Measurements from ENCODE around the gene NUDT10.

- TF ChIP-seq CTCF (IDR thresholded peaks at IDR 0.05) = no peak
- TF ChIP-seq POLR2A (IDR thresholded peaks at IDR 0.05) = no peak
- no peak for TF ChIP-seq POLR2AphosphoS5 (IDR thresholded peaks at IDR 0.05)
- no peak for TF ChIP-seq EP300 (IDR thresholded peaks at IDR 0.05)
These were observed 16.4 kb upstream of the NUDT10 start for GRCh38 chrX:51316271-51316670.

Measured in upper lobe of left lung (tissue), 4 donors.